Ovary (tissue), 9 donors: Measurements from ENCODE around the gene AICDA. TPM values are rescaled to one million over a fixed set of nuclear protein-coding genes. Genes with fewer than 3 reads are reported as not detected.
"Not testable (repeated sequence)": the region's sequence is repeated elsewhere in the genome, so short reads cannot be mapped to it uniquely, and the experiment has no call there.

Experiments
- DNase-seq, 5 donors: peaks; one replicate each; pipeline ENCODE4 v3.0.0-alpha.2; 2019 to 2020
- H3K27ac ChIP-seq, 2 donors: fragments of 200-600 bp; one replicate each; pipeline versions ENCODE4 v1.5.1 to v1.8.0; 2019 to 2022
- H3K27me3 ChIP-seq: fragments of 200-600 bp; one replicate; pipeline ENCODE4 v1.8.0; 2022
- H3K36me3 ChIP-seq: fragments of 200-600 bp; sonication (generic); one replicate; pipeline ENCODE4 v1.5.1; 2019
- H3K4me1 ChIP-seq: one replicate; pipeline ENCODE4 v1.8.1; 2013; ENCODE audit warnings: mild to moderate bottlenecking, moderate library complexity; ENCODE audit not compliant: insufficient read depth
- H3K4me3 ChIP-seq: fragments of 200-600 bp; sonication (generic); one replicate; pipeline ENCODE4 v1.5.1; 2017
- H3K9me3 ChIP-seq, 2 donors: fragments of 200-600 bp in 1 of 2; sonication (generic) in 1 of 2; one replicate each; pipeline versions ENCODE4 v1.5.1 to v1.8.1; 2013 to 2019; ENCODE audit warnings: mild to moderate bottlenecking in 1 of 2, moderate library complexity in 1 of 2
- CTCF ChIP-seq, 3 donors: fragments of 450-650 bp in 2 of 3; fragments of 200-600 bp in 1 of 3; IDR thresholded peaks; one replicate each; pipeline versions ENCODE4 v1.5.1 to v1.8.0; 2016 to 2022; ENCODE audit warnings: antibody characterized with exemption in 3 of 3, mild to moderate bottlenecking in 1 of 3
- EP300 ChIP-seq: sonication (generic); formaldehyde crosslinking; IDR thresholded peaks from one replicate; pipeline ENCODE4 v1.6.1; 2017; ENCODE audit warnings: antibody characterized with exemption
- POLR2A ChIP-seq: fragments of 450-650 bp; IDR thresholded peaks from one replicate; pipeline ENCODE4 v1.6.1; 2017; ENCODE audit warnings: antibody characterized with exemption, mild to moderate bottlenecking, moderate library complexity
- WGBS, 3 donors: extraction: QIAGEN DNeasy Blood & Tissue Kit in 1 of 3; methylation state at CpG; one replicate each; pipeline versions ENCODE4 v1.1.5 to v1.1.7; 2013 to 2017; 5-methylcytosine and 5-hydroxymethylcytosine counted together
- intact Hi-C, 4 donors: fragments of 100-400 bp; cut with DNase I; formaldehyde crosslinking; loops; one replicate each; pipeline versions ENCODE4 v1.11.0 to v1.15.1; 2022 to 2023
- polyA plus RNA-seq, 2 donors: library from polyadenylated mRNA; stranded (reverse); fragments of 200-250 nt in 1 of 2; fragments of 350-450 nt in 1 of 2; fragmentation: Illumina TruSeq in 1 of 2; extraction: RNeasy Lipid Tissue Mini Kit (QIAGEN cat#74804) in 1 of 2; gene quantifications; one replicate each; pipeline ENCODE4 v1.2.3, GENCODE V29; 2013 to 2014
- total RNA-seq, 7 donors: library from RNA; depleted of rRNA in 2 of 7; stranded (reverse); fragments of >200 nt in 2 of 7; fragmentation: NEBNext Ultra II Directional in 3 of 7; extraction: Animal tissue kit (Norgen Biotek cat#: 25700) in 3 of 7; gene quantifications; one replicate each; pipeline versions ENCODE4 v1.1.0 to v1.2.4, GENCODE V29; 2016 to 2023
- donor health status: DM: no; HTN: no; CAD: no; lungs with moderate emphysema.
- donor health status: DM: no; HTN: no; CAD: no.
- donor health status: Bipolar disorder and iron deficiency.
- donor health status: DM: yes; HTN: yes; CAD: no.
- donor health status: DM: no; HTN: no; CAD: no.
- donor health status: DM: yes; HTN: yes; CAD: no.

AICDA gene
- total and polyA plus RNA-seq, 9 donors = not detected

- TF ChIP-seq EP300 (no peak), CTCF (IDR thresholded peaks at IDR 0.05) (no peak), POLR2A (no peak)
- Histone ChIP-seq H3K4me3 (no peak overlapping the region), H3K9me3 (no peaks in the 10 kb centered on the region), H3K27ac (no peak overlapping the region), H3K27me3 (no peaks in the 10 kb centered on the region), H3K4me1 (no peaks in the 10 kb centered on the region), H3K36me3 (no peaks in the 10 kb centered on the region)
- DNase-seq = no peak
- 63 to 77% (median 73%) methylated on average over 8 of the region's 8 CpGs for WGBS, 3 donors
- intact Hi-C loops = no loop called here
Observed at GRCh38 chr12:8594072-8594471, 18.6 kb downstream of the AICDA start.

- no peak for TF ChIP-seq EP300
- TF ChIP-seq CTCF (IDR thresholded peaks at IDR 0.05) = no peak
- no peak for TF ChIP-seq POLR2A
- no peaks in the 10 kb centered on the region for H3K27me3 ChIP-seq
- H3K4me1 ChIP-seq = no peaks in the 10 kb centered on the region
- DNase-seq = no peak
- WGBS, 3 donors = 67 to 95% (median 78%) methylated on average over 2 of the region's 2 CpGs
- intact Hi-C loops = no loop called here
- H3K9me3 ChIP-seq = no peaks in the 10 kb centered on the region
- no peak overlapping the region for H3K4me3 ChIP-seq
- H3K27ac ChIP-seq = no peak overlapping the region
- no peaks in the 10 kb centered on the region for H3K36me3 ChIP-seq
Observed at GRCh38 chr12:8593246-8593645, 19.4 kb downstream of the AICDA start.

GRCh38 chr12:8590842-8591545 is 21.7 kb downstream of the AICDA start:
- 66 to 72% (median 69%) methylated on average over 10 of the region's 10 CpGs for WGBS, 3 donors
- no peak overlapping the region for H3K27ac ChIP-seq
- no peak for TF ChIP-seq CTCF (IDR thresholded peaks at IDR 0.05)
- TF ChIP-seq EP300 = no peak
- no peak for TF ChIP-seq POLR2A

GRCh38 chr12:8589679-8590078 is 23.0 kb downstream of the AICDA start:
- Histone ChIP-seq H3K4me3 (no peak overlapping the region), H3K36me3 (no peaks in the 10 kb centered on the region), H3K4me1 (no peaks in the 10 kb centered on the region), H3K9me3 (no peaks in the 10 kb centered on the region), H3K27ac (no peak overlapping the region), H3K27me3 (no peaks in the 10 kb centered on the region)
- intact Hi-C loops = no loop called here
- TF ChIP-seq POLR2A = no peak
- TF ChIP-seq CTCF (IDR thresholded peaks at IDR 0.05) = no peak
- no peak for TF ChIP-seq EP300
- DNase-seq = no peak
- 81 to 87% (median 85%) methylated on average over 7 of the region's 7 CpGs for WGBS, 3 donors

More at GRCh38 chr12:8590842-8591545, 21.7 kb downstream of the AICDA start:
- Histone ChIP-seq H3K36me3 (no peaks in the 10 kb centered on the region), H3K9me3 (no peaks in the 10 kb centered on the region), H3K27me3 (no peaks in the 10 kb centered on the region), H3K4me1 (no peaks in the 10 kb centered on the region), H3K4me3 (no peak overlapping the region)
- intact Hi-C loops = no loop called here
- no peak for DNase-seq

GRCh38 chr12:8584478-8584877 is 28.2 kb downstream of the AICDA start:
- H3K9me3 ChIP-seq, intact Hi-C loops, H3K4me1 ChIP-seq, H3K4me3 ChIP-seq, DNase-seq, H3K27ac ChIP-seq, H3K36me3 ChIP-seq, H3K27me3 ChIP-seq: not testable (repeated sequence)
- 77 to 87% (median 80%) methylated on average over 13 of the region's 13 CpGs for WGBS, 3 donors
